ENCODE measurements around the gene IGSF23. TPM values are rescaled to one million over a fixed set of nuclear protein-coding genes. Genes with fewer than 3 reads are reported as not detected.

Gene IGSF23
- total RNA-seq, 1 experiment from 2014 or later: not detected

DNA sequence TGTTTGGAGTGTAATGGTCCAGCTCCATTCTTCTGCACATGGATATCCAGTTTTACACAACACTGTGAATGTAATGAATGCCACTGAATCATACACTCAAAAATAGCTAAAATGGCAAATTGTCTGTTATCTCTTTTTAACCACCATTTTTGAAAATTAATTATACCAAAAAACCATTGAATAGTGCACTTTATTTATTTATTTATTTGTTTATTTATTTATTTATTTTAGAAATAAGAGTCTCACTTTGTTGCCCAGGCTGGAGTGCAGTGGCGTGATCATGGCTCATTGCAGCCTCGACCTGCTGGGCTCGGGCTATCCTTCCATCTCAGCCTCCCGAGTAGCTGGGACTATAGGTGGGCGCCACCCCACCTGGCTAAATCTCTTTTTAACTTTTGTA is 50.6 kb downstream of the IGSF23 start:
- no peak for TF ChIP-seq EZH2 (IDR thresholded peaks at IDR 0.05; ENCODE audit: borderline replicate concordance, low read depth, low read length, poor library complexity, severe bottlenecking)
- TF ChIP-seq, protein P1, sequence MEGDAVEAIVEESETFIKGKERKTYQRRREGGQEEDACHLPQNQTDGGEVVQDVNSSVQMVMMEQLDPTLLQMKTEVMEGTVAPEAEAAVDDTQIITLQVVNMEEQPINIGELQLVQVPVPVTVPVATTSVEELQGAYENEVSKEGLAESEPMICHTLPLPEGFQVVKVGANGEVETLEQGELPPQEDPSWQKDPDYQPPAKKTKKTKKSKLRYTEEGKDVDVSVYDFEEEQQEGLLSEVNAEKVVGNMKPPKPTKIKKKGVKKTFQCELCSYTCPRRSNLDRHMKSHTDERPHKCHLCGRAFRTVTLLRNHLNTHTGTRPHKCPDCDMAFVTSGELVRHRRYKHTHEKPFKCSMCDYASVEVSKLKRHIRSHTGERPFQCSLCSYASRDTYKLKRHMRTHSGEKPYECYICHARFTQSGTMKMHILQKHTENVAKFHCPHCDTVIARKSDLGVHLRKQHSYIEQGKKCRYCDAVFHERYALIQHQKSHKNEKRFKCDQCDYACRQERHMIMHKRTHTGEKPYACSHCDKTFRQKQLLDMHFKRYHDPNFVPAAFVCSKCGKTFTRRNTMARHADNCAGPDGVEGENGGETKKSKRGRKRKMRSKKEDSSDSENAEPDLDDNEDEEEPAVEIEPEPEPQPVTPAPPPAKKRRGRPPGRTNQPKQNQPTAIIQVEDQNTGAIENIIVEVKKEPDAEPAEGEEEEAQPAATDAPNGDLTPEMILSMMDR (conservative IDR thresholded peaks at IDR 0.05; ENCODE audit: low read depth, low read length): no peak
- peaks cover 26% of the 10 kb centered on the region for H3K36me3 ChIP-seq (ENCODE audit: insufficient read depth, low read length, poor library complexity, severe bottlenecking)
- ChIA-PET POLR2A (ENCODE audit: low non-redundant PET) (no interaction called here), CTCF (no interaction called here)
- no peaks in the 10 kb centered on the region for H3K27me3 ChIP-seq (replicated peaks; ENCODE audit: insufficient read depth, low read depth, low read length, poor library complexity)
- no peak overlapping the region for H3K4me3 ChIP-seq (ENCODE audit: low read depth, low read length, poor library complexity, severe bottlenecking)
- no peak overlapping the region for H3K27ac ChIP-seq (ENCODE audit: low read depth, low read length, poor library complexity, severe bottlenecking)
- intact Hi-C loops (cut with micrococcal nuclease; ENCODE audit: unreplicated experiment): no loop called here
- DNase-seq (ENCODE audit: low spot score): no peak
- H3K9me3 ChIP-seq (ENCODE audit: low read depth, low read length, poor library complexity, severe bottlenecking): no peaks in the 10 kb centered on the region
- no peaks in the 10 kb centered on the region for H3K4me1 ChIP-seq (ENCODE audit: insufficient read depth, low read length, poor library complexity, severe bottlenecking)
- no TSS peak for BruUV-seq (replicated peaks)

DNA sequence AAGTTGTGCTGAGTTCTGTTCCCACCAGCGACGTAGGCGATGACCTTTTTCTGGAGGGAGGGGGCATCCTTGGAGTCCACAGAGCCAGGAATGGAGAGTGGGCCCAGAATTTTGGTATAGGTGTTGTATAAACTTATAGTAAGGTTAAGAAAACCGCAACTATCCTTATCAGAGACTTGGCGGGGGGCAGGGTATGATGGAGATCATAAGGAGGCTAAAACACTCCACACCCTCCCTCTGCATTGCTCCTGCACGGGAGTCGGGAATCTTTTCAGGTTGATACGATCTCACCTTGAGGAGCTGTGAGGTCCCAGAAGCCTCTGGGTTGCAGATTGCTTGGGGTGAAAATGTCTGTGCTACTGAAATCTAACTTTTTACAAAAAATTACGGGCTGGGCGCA is 51.6 kb downstream of the IGSF23 start:
- no peak overlapping the region for H3K27ac ChIP-seq (ENCODE audit: low read depth, low read length, poor library complexity, severe bottlenecking)
- TF ChIP-seq, protein P1 (conservative IDR thresholded peaks at IDR 0.05; ENCODE audit: low read depth, low read length): no peak
- TF ChIP-seq EZH2 (IDR thresholded peaks at IDR 0.05; ENCODE audit: borderline replicate concordance, low read depth, low read length, poor library complexity, severe bottlenecking): no peak
- CTCF ChIA-PET: no interaction called here
- no peak for DNase-seq (ENCODE audit: low spot score)
- H3K4me3 ChIP-seq (ENCODE audit: low read depth, low read length, poor library complexity, severe bottlenecking): no peak overlapping the region
- no peaks in the 10 kb centered on the region for H3K4me1 ChIP-seq (ENCODE audit: insufficient read depth, low read length, poor library complexity, severe bottlenecking)
- intact Hi-C loops (cut with micrococcal nuclease; ENCODE audit: unreplicated experiment): no loop called here
- H3K9me3 ChIP-seq (ENCODE audit: low read depth, low read length, poor library complexity, severe bottlenecking): no peaks in the 10 kb centered on the region
- BruUV-seq (replicated peaks): no TSS peak
- peaks cover 19% of the 10 kb centered on the region for H3K36me3 ChIP-seq (ENCODE audit: insufficient read depth, low read length, poor library complexity, severe bottlenecking)
- no peaks in the 10 kb centered on the region for H3K27me3 ChIP-seq (replicated peaks; ENCODE audit: insufficient read depth, low read depth, low read length, poor library complexity)
- POLR2A ChIA-PET (ENCODE audit: low non-redundant PET): no interaction called here

DNA sequence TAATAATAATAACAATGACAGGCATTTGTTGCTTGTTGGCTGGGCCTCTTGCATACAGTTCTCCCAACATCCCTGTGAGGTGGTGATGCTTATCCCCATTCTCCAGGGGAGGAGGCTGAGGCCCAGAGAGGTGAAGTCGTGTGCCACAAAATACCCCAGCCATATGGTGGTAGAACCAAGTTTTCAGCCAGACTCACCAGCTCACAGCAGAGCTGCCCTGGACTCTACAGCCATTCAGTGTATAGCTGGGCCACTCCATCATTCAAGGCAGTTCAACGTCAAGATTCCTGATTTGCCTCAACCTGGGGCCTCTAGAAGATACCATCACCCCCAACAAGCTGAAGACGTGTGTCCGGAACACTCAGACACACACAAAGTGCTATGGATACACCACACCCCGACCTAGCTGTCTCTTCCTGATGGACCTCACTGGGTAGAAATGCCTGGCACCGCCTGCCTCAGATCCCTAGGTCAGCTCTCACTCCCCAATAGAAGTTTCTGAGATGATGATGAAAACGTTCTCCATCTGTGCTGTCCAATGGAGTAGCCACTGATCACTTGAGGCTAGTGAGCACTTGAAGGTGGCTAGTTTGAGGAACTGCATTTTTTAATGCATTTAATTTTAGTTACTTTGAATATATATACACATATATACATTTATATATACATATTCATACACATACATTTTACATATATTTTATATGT is 53.6 kb downstream of the IGSF23 start:
- BruUV-seq (replicated peaks): no TSS peak
- CTCF ChIA-PET: no interaction called here

More for the DNA sequence above, 53.6 kb downstream of the IGSF23 start:
- intact Hi-C loops (cut with micrococcal nuclease; ENCODE audit: unreplicated experiment): no loop called here
- no peak for TF ChIP-seq EZH2 (IDR thresholded peaks at IDR 0.05; ENCODE audit: borderline replicate concordance, low read depth, low read length, poor library complexity, severe bottlenecking)
- TF ChIP-seq, protein P1 (conservative IDR thresholded peaks at IDR 0.05; ENCODE audit: low read depth, low read length): no peak
- Histone ChIP-seq H3K27me3 (replicated peaks; ENCODE audit: insufficient read depth, low read depth, low read length, poor library complexity) (no peaks in the 10 kb centered on the region), H3K9me3 (ENCODE audit: low read depth, low read length, poor library complexity, severe bottlenecking) (no peaks in the 10 kb centered on the region), H3K4me1 (ENCODE audit: insufficient read depth, low read length, poor library complexity, severe bottlenecking) (no peaks in the 10 kb centered on the region), H3K27ac (ENCODE audit: low read depth, low read length, poor library complexity, severe bottlenecking) (no peak overlapping the region), H3K36me3 (ENCODE audit: insufficient read depth, low read length, poor library complexity, severe bottlenecking) (peaks cover 3% of the 10 kb centered on the region), H3K4me3 (ENCODE audit: low read depth, low read length, poor library complexity, severe bottlenecking) (no peak overlapping the region)
- POLR2A ChIA-PET (ENCODE audit: low non-redundant PET): no interaction called here
- no peak for DNase-seq (ENCODE audit: low spot score)
